WTC11 (cell line): ENCODE data around the gene OVOL2. TPM values are rescaled to one million over a fixed set of nuclear protein-coding genes. Genes with fewer than 3 reads are reported as not detected.

Experiments used
- ATAC-seq: fragments of 200-7000 bp; cut with Tn5 transposase; 2 replicates; pipeline ENCODE4 v1.10.0; 2021; ENCODE audit warnings: mild to moderate bottlenecking, moderate library complexity
- CTCF ChIA-PET: fragments of 300-600 bp; sonication (Branson Sonifier 250); formaldehyde crosslinking; loops from one replicate; lab custom pipeline; 2021; ENCODE audit warnings: antibody characterized with exemption; lab: Charles Lee
- POLR2A ChIA-PET: fragments of 350-600 bp; sonication (Branson Sonifier 250); formaldehyde crosslinking; loops from one replicate; lab custom pipeline; 2021; ENCODE audit warnings: antibody characterized with exemption; lab: Charles Lee
- DNase-seq: peaks from one replicate; pipeline ENCODE4 v3.0.0; 2021; ENCODE audit warnings: low spot score
- H3K27ac Mint-ChIP-seq: 2 replicates; pipeline ENCODE4 v1.8.0; 2021; ENCODE audit warnings: mixed read lengths
- H3K27me3 Mint-ChIP-seq: 2 replicates; pipeline ENCODE4 v1.8.0; 2021; ENCODE audit warnings: low read depth, mild to moderate bottlenecking, moderate library complexity, mixed read lengths
- H3K36me3 Mint-ChIP-seq: 2 replicates; pipeline ENCODE4 v1.8.0; 2021; ENCODE audit warnings: mixed read lengths
- H3K4me1 Mint-ChIP-seq: 2 replicates; pipeline ENCODE4 v1.8.0; 2022; ENCODE audit warnings: mixed read lengths
- H3K4me3 Mint-ChIP-seq: 2 replicates; pipeline ENCODE4 v1.8.0; 2021; ENCODE audit warnings: mild to moderate bottlenecking, moderate library complexity, mixed read lengths
- H3K9me3 Mint-ChIP-seq: 2 replicates; pipeline ENCODE4 v1.8.0; 2021; ENCODE audit warnings: mixed read lengths
- EMX1 ChIP-seq: fragments of 250-450 bp; sonication (Bioruptor Pico); IDR thresholded peaks from 2 replicates; pipeline ENCODE4 v1.8.0; 2021; ENCODE audit warnings: mild to moderate bottlenecking
- ETV6 ChIP-seq: sonication (generic); formaldehyde crosslinking; IDR thresholded peaks from 2 replicates; pipeline ENCODE4 v1.8.1; 2022; ENCODE audit warnings: mild to moderate bottlenecking, missing genetic modification reagents
- IRF2 ChIP-seq: sonication (generic); formaldehyde crosslinking; IDR thresholded peaks from 2 replicates; pipeline ENCODE4 v1.8.0; 2022; ENCODE audit warnings: low read depth, missing genetic modification reagents, borderline replicate concordance
- JUN ChIP-seq: sonication (generic); formaldehyde crosslinking; IDR thresholded peaks from 2 replicates; pipeline ENCODE4 v1.8.0; 2023; ENCODE audit warnings: mild to moderate bottlenecking, missing genetic modification reagents
- KAT7 ChIP-seq: sonication (generic); formaldehyde crosslinking; IDR thresholded peaks from 2 replicates; pipeline ENCODE4 v1.8.1; 2023; ENCODE audit warnings: missing genetic modification reagents, mild to moderate bottlenecking, borderline replicate concordance
- NFYB ChIP-seq: sonication (generic); formaldehyde crosslinking; conservative IDR thresholded peaks from 2 replicates; pipeline ENCODE4 v1.8.0; 2022; ENCODE audit warnings: low read depth, missing genetic modification reagents
- NR2C2 ChIP-seq: sonication (generic); formaldehyde crosslinking; IDR thresholded peaks from 2 replicates; pipeline ENCODE4 v1.8.0; 2022; ENCODE audit warnings: mild to moderate bottlenecking, missing genetic modification reagents
- PRRX2 ChIP-seq: fragments of 250-450 bp; sonication (Bioruptor Pico); IDR thresholded peaks from 2 replicates; pipeline ENCODE4 v1.8.0; 2021; ENCODE audit warnings: mild to moderate bottlenecking
- RELA ChIP-seq: sonication (generic); formaldehyde crosslinking; IDR thresholded peaks from 2 replicates; pipeline ENCODE4 v1.8.1; 2022; ENCODE audit warnings: missing genetic modification reagents, mild to moderate bottlenecking, borderline replicate concordance
- RORB ChIP-seq: fragments of 250-450 bp; sonication (Bioruptor Pico); IDR thresholded peaks from 2 replicates; pipeline ENCODE4 v1.9.0; 2021; ENCODE audit warnings: mild to moderate bottlenecking
- SMAD3 ChIP-seq: sonication (generic); formaldehyde crosslinking; IDR thresholded peaks from 2 replicates; pipeline ENCODE4 v1.8.0; 2022; ENCODE audit warnings: missing genetic modification reagents, mild to moderate bottlenecking, borderline replicate concordance
- SP1 ChIP-seq: sonication (generic); formaldehyde crosslinking; conservative IDR thresholded peaks from 2 replicates; pipeline ENCODE4 v1.8.1; 2022; ENCODE audit warnings: missing genetic modification reagents
- TEAD1 ChIP-seq: sonication (generic); formaldehyde crosslinking; IDR thresholded peaks from 2 replicates; pipeline ENCODE4 v1.8.0; 2022; ENCODE audit warnings: mild to moderate bottlenecking, missing genetic modification reagents
- TP53 ChIP-seq: sonication (generic); formaldehyde crosslinking; IDR thresholded peaks from 2 replicates; pipeline ENCODE4 v1.8.1; 2023; ENCODE audit warnings: mild to moderate bottlenecking, missing genetic modification reagents
- ZNF219 ChIP-seq: sonication (generic); formaldehyde crosslinking; IDR thresholded peaks from 2 replicates; pipeline ENCODE4 v1.8.0; 2023; ENCODE audit warnings: missing genetic modification reagents, mild to moderate bottlenecking, borderline replicate concordance
- ZNF416 ChIP-seq: fragments of 250-450 bp; sonication (Bioruptor Pico); IDR thresholded peaks from 2 replicates; pipeline ENCODE4 v1.9.0; 2021; ENCODE audit warnings: mild to moderate bottlenecking, inconsistent platforms
- total RNA-seq: library from RNA; stranded (reverse); gene quantifications from 3 replicates; pipeline ENCODE4 v1.2.3, GENCODE V29; 2021
- TF ChIP-seq, protein P1 (sequence below): sonication (generic); formaldehyde crosslinking; IDR thresholded peaks from 2 replicates; pipeline ENCODE4 v1.8.0; 2023; ENCODE audit warnings: missing genetic modification reagents, mild to moderate bottlenecking, borderline replicate concordance
- TF ChIP-seq, protein P2 (sequence below): sonication (generic); formaldehyde crosslinking; IDR thresholded peaks from 2 replicates; pipeline ENCODE4 v1.8.1; 2022; ENCODE audit warnings: low read depth, missing genetic modification reagents, borderline replicate concordance
- TF ChIP-seq, protein P3 (sequence below): sonication (generic); formaldehyde crosslinking; IDR thresholded peaks from 2 replicates; pipeline ENCODE4 v1.8.0; 2022; ENCODE audit warnings: mild to moderate bottlenecking, missing genetic modification reagents
- TF ChIP-seq, protein P4 (sequence below): fragments of 250-450 bp; sonication (Bioruptor Pico); IDR thresholded peaks from 2 replicates; pipeline ENCODE4 v1.9.0; 2021; ENCODE audit warnings: mild to moderate bottlenecking
- TF ChIP-seq, protein P5 (sequence below): sonication (generic); formaldehyde crosslinking; IDR thresholded peaks from 2 replicates; pipeline ENCODE4 v1.8.1; 2023; ENCODE audit warnings: mild to moderate bottlenecking, missing genetic modification reagents, moderate library complexity
- TF ChIP-seq, protein P6 (sequence below): sonication (generic); formaldehyde crosslinking; IDR thresholded peaks from 2 replicates; pipeline ENCODE4 v1.8.0; 2022; ENCODE audit warnings: mild to moderate bottlenecking, missing genetic modification reagents

Gene OVOL2
- total RNA-seq, 1 experiment from 2014 or later, result 9.8 TPM

DNA sequence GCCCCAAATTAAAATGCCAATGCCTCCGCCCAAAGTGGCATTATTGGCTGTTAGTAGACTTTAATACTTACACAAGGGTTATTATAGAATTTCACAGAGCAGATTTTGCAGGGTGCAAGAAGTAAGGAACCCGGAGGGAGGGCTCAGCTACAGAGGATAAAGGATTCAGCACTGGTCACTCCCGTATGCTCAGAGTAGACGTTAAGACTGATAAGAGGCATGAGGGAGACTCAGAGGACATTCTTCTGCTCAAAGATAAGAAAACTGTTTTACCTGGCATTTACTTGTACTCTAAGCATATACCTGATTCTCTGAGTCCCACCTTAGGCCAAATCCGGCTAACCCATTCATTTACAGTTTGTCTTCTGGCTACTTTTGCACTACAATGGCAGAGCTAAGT, 36.5 kb upstream of the OVOL2 start (continued):
- no peak for TF ChIP-seq NR2C2 (CRISPR knock-in tag)
- no peak for TF ChIP-seq KAT7 (CRISPR knock-in tag)
- TF ChIP-seq, protein P1, sequence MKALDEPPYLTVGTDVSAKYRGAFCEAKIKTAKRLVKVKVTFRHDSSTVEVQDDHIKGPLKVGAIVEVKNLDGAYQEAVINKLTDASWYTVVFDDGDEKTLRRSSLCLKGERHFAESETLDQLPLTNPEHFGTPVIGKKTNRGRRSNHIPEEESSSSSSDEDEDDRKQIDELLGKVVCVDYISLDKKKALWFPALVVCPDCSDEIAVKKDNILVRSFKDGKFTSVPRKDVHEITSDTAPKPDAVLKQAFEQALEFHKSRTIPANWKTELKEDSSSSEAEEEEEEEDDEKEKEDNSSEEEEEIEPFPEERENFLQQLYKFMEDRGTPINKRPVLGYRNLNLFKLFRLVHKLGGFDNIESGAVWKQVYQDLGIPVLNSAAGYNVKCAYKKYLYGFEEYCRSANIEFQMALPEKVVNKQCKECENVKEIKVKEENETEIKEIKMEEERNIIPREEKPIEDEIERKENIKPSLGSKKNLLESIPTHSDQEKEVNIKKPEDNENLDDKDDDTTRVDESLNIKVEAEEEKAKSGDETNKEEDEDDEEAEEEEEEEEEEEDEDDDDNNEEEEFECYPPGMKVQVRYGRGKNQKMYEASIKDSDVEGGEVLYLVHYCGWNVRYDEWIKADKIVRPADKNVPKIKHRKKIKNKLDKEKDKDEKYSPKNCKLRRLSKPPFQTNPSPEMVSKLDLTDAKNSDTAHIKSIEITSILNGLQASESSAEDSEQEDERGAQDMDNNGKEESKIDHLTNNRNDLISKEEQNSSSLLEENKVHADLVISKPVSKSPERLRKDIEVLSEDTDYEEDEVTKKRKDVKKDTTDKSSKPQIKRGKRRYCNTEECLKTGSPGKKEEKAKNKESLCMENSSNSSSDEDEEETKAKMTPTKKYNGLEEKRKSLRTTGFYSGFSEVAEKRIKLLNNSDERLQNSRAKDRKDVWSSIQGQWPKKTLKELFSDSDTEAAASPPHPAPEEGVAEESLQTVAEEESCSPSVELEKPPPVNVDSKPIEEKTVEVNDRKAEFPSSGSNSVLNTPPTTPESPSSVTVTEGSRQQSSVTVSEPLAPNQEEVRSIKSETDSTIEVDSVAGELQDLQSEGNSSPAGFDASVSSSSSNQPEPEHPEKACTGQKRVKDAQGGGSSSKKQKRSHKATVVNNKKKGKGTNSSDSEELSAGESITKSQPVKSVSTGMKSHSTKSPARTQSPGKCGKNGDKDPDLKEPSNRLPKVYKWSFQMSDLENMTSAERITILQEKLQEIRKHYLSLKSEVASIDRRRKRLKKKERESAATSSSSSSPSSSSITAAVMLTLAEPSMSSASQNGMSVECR (CRISPR knock-in tag), result no peak
- no peak for TF ChIP-seq ETV6 (CRISPR knock-in tag)

DNA sequence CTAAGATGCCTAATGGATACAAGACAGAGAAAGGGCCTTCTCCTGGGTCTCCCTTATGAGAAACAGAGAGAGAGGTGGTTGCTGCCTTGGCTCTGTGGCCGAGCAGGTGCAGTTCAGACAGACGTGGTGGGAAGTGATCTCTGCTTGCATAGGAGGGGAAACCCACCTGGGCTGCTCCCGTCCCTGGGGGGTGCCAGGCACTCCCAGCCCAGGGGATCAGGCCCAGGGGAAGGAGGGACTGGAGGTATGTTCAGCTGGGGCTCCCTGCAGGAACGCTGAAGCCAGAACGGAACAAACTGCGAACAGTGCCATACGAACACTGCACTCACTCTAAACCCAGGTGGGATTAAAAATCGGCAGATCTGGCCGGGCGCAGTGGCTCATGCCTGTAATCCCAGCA, 35.7 kb upstream of the OVOL2 start:
- Mint-ChIP-seq H3K27ac (no peak overlapping the region), H3K4me3 (no peak overlapping the region), H3K36me3 (no peaks in the 10 kb centered on the region), H3K4me1 (peaks cover 2% of the 10 kb centered on the region; the same call in 1 of the 2 replicates), H3K27me3 (peaks cover 4% of the 10 kb centered on the region), H3K9me3 (no peaks in the 10 kb centered on the region)
- ChIA-PET CTCF (no interaction called here), POLR2A (no interaction called here)
- no peak for ATAC-seq
- DNase-seq, result no peak
- TF ChIP-seq PRRX2 (CRISPR knock-in tag), result no peak
- TF ChIP-seq, protein P2, sequence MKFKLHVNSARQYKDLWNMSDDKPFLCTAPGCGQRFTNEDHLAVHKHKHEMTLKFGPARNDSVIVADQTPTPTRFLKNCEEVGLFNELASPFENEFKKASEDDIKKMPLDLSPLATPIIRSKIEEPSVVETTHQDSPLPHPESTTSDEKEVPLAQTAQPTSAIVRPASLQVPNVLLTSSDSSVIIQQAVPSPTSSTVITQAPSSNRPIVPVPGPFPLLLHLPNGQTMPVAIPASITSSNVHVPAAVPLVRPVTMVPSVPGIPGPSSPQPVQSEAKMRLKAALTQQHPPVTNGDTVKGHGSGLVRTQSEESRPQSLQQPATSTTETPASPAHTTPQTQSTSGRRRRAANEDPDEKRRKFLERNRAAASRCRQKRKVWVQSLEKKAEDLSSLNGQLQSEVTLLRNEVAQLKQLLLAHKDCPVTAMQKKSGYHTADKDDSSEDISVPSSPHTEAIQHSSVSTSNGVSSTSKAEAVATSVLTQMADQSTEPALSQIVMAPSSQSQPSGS (CRISPR knock-in tag), result no peak
- no peak for TF ChIP-seq EMX1 (CRISPR knock-in tag)
- no peak for TF ChIP-seq KAT7 (CRISPR knock-in tag)
- TF ChIP-seq RELA (CRISPR knock-in tag), result no peak
- no peak for TF ChIP-seq TEAD1 (CRISPR knock-in tag)
- TF ChIP-seq SMAD3, result no peak
- no peak for TF ChIP-seq SP1 (CRISPR knock-in tag)
- TF ChIP-seq, protein P3, sequence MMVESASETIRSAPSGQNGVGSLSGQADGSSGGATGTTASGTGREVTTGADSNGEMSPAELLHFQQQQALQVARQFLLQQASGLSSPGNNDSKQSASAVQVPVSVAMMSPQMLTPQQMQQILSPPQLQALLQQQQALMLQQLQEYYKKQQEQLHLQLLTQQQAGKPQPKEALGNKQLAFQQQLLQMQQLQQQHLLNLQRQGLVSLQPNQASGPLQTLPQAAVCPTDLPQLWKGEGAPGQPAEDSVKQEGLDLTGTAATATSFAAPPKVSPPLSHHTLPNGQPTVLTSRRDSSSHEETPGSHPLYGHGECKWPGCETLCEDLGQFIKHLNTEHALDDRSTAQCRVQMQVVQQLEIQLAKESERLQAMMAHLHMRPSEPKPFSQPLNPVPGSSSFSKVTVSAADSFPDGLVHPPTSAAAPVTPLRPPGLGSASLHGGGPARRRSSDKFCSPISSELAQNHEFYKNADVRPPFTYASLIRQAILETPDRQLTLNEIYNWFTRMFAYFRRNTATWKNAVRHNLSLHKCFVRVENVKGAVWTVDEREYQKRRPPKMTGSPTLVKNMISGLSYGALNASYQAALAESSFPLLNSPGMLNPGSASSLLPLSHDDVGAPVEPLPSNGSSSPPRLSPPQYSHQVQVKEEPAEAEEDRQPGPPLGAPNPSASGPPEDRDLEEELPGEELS (CRISPR knock-in tag), result no peak
- no peak for TF ChIP-seq JUN (CRISPR knock-in tag)
- TF ChIP-seq TP53 (CRISPR knock-in tag), result no peak
- no peak for TF ChIP-seq RORB (CRISPR knock-in tag)
- TF ChIP-seq ZNF416 (CRISPR knock-in tag), result no peak
- no peak for TF ChIP-seq IRF2
- TF ChIP-seq, all 79 proteins: peak for 0

DNA sequence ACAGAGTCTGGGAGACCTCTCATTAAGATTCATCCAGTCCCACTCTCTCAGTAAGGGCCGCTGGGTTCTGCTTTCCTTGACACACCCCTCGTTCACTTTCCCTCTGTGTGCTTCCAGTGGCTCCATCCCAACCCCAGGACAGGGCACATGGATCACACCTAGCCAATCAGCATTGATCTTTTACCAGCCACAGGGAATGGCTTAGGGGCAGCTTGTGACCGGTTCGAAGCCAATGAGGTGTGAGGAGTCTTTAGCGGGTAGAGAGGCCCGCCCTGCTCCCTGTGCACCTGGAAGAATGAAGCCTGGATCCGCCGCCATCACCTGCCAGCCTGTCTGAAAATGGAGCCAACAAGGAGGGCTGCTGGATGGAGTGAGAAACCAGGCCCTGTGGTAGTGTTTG, 35.2 kb upstream of the OVOL2 start:
- Mint-ChIP-seq H3K4me3 (no peak overlapping the region), H3K36me3 (no peaks in the 10 kb centered on the region), H3K27ac (no peak overlapping the region), H3K27me3 (peaks cover 4% of the 10 kb centered on the region), H3K9me3 (no peaks in the 10 kb centered on the region), H3K4me1 (peaks cover 2% of the 10 kb centered on the region; the same call in 1 of the 2 replicates)
- ATAC-seq (peak; percentile 90), DNase-seq (no peak)
- ChIA-PET CTCF (no interaction called here), POLR2A (no interaction called here)
- TF ChIP-seq IRF2, result no peak
- TF ChIP-seq, protein P4, sequence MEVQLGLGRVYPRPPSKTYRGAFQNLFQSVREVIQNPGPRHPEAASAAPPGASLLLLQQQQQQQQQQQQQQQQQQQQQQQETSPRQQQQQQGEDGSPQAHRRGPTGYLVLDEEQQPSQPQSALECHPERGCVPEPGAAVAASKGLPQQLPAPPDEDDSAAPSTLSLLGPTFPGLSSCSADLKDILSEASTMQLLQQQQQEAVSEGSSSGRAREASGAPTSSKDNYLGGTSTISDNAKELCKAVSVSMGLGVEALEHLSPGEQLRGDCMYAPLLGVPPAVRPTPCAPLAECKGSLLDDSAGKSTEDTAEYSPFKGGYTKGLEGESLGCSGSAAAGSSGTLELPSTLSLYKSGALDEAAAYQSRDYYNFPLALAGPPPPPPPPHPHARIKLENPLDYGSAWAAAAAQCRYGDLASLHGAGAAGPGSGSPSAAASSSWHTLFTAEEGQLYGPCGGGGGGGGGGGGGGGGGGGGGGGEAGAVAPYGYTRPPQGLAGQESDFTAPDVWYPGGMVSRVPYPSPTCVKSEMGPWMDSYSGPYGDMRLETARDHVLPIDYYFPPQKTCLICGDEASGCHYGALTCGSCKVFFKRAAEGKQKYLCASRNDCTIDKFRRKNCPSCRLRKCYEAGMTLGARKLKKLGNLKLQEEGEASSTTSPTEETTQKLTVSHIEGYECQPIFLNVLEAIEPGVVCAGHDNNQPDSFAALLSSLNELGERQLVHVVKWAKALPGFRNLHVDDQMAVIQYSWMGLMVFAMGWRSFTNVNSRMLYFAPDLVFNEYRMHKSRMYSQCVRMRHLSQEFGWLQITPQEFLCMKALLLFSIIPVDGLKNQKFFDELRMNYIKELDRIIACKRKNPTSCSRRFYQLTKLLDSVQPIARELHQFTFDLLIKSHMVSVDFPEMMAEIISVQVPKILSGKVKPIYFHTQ (CRISPR knock-in tag), result no peak
- no peak for TF ChIP-seq ZNF219
- peak; percentile 31; the same call in 1 of the 2 replicates for TF ChIP-seq NFYB (CRISPR knock-in tag)
- TF ChIP-seq, protein P5, sequence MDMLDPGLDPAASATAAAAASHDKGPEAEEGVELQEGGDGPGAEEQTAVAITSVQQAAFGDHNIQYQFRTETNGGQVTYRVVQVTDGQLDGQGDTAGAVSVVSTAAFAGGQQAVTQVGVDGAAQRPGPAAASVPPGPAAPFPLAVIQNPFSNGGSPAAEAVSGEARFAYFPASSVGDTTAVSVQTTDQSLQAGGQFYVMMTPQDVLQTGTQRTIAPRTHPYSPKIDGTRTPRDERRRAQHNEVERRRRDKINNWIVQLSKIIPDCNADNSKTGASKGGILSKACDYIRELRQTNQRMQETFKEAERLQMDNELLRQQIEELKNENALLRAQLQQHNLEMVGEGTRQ (CRISPR knock-in tag), result peak; percentile 73
- TF ChIP-seq, protein P6, sequence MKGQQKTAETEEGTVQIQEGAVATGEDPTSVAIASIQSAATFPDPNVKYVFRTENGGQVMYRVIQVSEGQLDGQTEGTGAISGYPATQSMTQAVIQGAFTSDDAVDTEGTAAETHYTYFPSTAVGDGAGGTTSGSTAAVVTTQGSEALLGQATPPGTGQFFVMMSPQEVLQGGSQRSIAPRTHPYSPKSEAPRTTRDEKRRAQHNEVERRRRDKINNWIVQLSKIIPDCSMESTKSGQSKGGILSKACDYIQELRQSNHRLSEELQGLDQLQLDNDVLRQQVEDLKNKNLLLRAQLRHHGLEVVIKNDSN (CRISPR knock-in tag), result peak; percentile 47; the same call in 1 of the 2 replicates
- TF ChIP-seq SP1 (CRISPR knock-in tag), result no peak
